Suprapubic skin (tissue), 4 donors: ENCODE data around the gene IGFBP3.

Experiments used
- CTCF ChIP-seq, 2 donors: fragments of 200-600 bp in 1 of 2; fragments of 450-650 bp in 1 of 2; sonication (generic) in 1 of 2; IDR thresholded peaks; one replicate each; pipeline ENCODE4 v1.5.1; 2016 to 2019; ENCODE audit warnings: antibody characterized with exemption in 2 of 2, mild to moderate bottlenecking in 1 of 2, moderate library complexity in 1 of 2
- POLR2A ChIP-seq, 2 donors: fragments of 450-650 bp; IDR thresholded peaks; one replicate each; pipeline ENCODE4 v1.6.1; 2017; ENCODE audit warnings: antibody characterized with exemption in 2 of 2, mild to moderate bottlenecking in 2 of 2, moderate library complexity in 2 of 2
- POLR2AphosphoS5 ChIP-seq, 3 donors: sonication (generic); formaldehyde crosslinking; IDR thresholded peaks; one replicate each; pipeline ENCODE4 v1.6.1; 2017; ENCODE audit warnings: antibody characterized with exemption in 3 of 3

GRCh38 chr7:45863715-45864114, 57.4 kb downstream of the IGFBP3 start:
- no peak for TF ChIP-seq CTCF (IDR thresholded peaks at IDR 0.05)
- TF ChIP-seq POLR2A (IDR thresholded peaks at IDR 0.05): no peak
- TF ChIP-seq POLR2AphosphoS5 (IDR thresholded peaks at IDR 0.05): no peak
